Measurements from ENCODE around the gene PRPSAP1.

DNA sequence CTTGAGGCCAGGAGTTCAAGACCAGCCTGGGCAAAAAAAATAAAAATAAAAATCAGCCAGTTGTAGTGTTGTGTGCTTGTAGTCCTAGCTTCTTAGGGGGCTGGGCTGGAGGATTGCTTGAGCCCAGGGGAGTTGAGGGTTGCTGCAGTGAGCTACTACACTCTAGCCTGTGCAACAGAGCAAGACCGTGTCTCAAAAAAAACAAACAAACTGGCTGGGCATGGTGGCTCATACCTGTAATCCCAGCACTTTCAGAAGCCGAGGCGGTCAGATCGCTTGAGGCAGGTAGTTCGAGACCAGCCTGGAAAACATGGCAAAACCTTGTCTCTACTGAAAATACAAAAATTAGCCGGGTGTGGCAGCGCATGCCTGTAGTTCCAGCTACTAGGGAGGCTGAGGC, 93.5 kb downstream of the PRPSAP1 start:
- TF ChIP-seq, protein P1, sequence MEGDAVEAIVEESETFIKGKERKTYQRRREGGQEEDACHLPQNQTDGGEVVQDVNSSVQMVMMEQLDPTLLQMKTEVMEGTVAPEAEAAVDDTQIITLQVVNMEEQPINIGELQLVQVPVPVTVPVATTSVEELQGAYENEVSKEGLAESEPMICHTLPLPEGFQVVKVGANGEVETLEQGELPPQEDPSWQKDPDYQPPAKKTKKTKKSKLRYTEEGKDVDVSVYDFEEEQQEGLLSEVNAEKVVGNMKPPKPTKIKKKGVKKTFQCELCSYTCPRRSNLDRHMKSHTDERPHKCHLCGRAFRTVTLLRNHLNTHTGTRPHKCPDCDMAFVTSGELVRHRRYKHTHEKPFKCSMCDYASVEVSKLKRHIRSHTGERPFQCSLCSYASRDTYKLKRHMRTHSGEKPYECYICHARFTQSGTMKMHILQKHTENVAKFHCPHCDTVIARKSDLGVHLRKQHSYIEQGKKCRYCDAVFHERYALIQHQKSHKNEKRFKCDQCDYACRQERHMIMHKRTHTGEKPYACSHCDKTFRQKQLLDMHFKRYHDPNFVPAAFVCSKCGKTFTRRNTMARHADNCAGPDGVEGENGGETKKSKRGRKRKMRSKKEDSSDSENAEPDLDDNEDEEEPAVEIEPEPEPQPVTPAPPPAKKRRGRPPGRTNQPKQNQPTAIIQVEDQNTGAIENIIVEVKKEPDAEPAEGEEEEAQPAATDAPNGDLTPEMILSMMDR (conservative IDR thresholded peaks at IDR 0.05; ENCODE audit: low read depth, low read length), result no peak
- no peak for TF ChIP-seq EZH2 (IDR thresholded peaks at IDR 0.05; ENCODE audit: borderline replicate concordance, low read depth, low read length, poor library complexity, severe bottlenecking)
